ENCODE results near the gene CELA1.

The CELA1 gene

GRCh38 chr12:51346581-51346980 is at the start of gene CELA1:
CELA1 (minus strand) TSS chr12:51346679; CDS start chr12:51346638, 41 bp downstream.
- no peak for DNase-seq

DNA sequence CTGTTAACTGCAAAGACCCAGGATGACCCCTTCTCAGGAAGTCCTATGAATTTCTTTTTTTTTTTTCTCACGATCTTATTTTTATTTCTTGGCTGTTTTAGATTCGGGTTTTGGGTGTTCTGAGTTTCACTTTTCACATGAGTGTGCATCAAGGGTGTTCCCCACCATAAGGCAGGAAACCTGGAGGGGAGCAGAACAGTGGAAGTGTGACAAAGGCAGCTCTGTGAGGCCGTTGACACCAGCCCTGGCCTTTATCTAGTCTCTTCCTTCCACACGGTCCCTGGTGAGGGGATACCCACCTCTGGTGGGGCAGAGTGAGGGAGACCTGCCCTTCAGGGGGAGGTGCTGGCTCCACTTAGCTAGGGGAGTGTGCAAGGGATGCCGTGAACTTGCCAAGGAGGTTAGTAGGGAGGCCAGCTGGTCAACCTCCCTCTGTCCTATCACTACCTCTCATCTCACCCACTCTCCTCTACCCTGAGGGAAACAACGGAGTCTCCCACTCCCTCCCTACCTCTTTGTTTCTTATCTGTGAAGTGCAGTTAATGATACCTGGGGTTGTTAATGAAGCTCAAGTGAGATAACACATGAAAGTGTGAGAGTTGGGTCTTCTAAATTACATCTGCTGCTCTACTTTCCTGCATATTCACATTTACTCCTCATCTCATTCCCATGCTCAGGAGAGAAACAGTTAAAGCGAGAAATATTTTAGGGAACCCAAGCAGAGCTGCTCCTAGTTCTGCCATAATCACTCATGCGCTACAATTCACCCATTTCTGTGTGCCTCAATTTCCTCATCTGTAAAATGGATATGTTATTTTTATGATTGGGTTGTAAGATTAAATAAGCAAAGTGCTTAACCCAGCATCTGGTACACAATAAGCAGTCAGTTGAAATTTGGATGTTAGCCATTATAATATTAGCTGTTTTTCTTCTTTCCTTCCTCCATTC is 49.1 kb upstream of the CELA1 start:
- no peak for DNase-seq

- peak in 1 of 2 donors; percentile 32 for DNase-seq
Measured at GRCh38 chr12:51393676-51394545, 47.4 kb upstream of the CELA1 start.

- DNase-seq, result no peak
Measured at GRCh38 chr12:51392556-51393237, 46.2 kb upstream of the CELA1 start.

DNA sequence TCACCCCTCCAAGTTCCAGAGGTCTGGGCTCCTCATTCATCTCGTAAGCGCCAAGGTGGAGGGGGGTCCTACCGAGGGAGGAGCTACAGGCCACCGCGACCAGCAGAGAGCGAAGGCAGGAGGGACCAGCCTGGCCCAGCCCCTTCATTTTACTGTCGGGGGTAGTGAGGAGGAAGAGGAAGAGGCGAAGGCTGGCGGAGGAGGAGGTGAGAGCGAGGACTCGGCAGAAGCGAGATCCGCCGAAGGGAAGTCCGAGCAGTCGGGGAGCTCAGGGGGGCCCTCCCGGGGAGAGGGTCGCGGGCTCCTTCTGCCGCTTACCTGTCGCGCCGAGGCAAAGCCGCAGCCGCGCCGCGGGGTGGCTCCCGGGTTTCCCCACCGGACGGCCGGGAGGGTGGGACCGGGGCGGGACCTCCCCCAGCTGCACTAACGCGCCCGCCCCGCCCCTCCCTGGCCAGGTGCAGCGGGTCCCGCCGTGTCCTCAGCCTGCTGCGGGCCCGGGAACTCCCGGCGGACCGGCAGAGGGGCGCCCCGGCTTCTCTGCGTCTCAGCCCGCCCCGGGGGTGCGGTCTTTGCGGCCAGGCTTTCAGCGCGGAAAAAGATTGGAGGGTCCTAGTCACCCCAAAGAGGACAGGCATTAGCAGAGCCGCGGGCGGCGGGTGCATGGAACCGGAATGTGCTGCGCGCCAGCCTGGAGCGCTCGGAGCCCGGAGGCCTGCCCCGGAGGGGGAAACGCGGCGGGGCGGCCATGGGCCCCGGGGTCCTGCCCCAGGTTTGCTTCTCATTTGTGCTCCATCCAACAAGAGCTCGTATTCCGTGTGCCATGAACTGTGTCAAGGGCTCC is 45.0 kb upstream of the CELA1 start, which contains the start of gene GALNT6:
Gene GALNT6, minus strand, starts transcription at position 124 of the 841 bp plus-strand sequence. CDS start 11,625 bp downstream, outside the sequence.
- peak; percentile 43 to 61 for DNase-seq

DNA sequence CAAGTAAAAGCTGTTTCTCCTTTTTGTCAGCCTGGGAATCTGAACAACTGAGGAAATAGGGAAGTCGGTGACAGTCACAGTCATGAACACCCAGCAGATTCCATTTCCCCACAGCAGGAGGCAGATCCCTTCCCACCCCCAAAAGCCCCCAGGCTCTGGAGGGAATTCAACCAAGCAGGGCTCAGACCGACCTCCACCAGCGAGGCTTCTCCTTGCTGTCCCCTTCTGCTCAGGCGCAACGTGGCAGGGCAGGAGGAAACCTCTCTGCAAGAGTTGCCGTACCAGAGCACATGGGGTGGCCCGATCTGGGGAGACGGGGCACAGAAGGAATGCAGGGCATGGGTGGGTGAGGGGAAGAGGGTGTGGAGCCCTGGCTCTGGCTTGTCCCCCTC is 44.4 kb upstream of the CELA1 start:
- no peak for DNase-seq

DNA sequence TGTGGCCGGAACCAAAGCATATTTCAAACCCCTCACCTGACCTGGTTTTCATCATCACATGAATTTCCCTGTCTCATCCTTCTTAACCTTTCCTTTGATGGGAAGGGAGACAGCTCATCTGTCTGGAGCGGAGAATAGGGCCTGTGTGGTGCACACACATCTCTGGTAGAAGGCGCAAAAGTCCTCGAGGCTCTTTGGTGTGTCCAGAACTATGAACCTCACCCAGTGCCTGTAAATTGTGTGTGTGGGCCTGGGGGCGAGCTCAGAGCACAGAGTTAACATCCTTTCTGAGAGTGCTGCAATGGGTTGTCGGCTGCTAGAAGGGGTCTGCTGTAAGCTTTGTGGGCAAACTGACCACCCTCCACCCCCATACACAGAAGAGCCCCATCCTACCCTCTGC is 44.0 kb upstream of the CELA1 start:
- DNase-seq, result no peak

DNA sequence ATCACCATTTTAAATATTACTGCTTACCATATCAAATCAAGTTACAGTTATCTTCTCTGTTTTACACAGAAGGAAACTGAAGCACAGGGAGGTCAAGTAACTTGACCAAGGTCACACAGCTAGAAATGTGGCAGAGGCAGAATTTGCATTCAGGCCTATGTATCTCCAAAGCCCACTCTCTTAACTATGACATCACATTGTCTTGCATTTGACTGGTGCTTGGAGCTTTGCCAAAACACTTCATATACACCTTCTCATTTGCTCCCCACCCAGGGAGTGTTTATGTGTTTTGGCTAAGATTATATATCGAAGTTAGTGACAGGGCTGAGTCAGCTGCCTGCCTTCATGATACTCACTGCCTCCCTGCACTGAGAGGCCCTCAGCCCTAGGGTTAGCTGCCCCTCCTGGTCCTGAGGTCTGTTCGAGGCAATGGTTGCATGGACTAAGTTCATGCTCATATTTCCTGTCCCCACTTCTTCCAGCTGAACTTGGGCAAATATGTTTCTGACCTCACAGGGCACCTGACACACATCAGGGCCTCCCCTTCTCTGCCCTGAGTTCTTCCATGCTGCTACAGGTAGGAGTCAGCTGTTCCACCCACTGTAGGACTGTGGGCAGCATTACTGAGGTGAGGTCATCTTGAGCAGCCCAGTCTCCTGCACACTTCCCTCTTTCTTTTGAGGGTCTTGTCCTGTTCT is 43.0 kb upstream of the CELA1 start:
- DNase-seq, result no peak

GRCh38 chr12:51388846-51389245 is 42.4 kb upstream of the CELA1 start:
- DNase-seq, result no peak

DNA sequence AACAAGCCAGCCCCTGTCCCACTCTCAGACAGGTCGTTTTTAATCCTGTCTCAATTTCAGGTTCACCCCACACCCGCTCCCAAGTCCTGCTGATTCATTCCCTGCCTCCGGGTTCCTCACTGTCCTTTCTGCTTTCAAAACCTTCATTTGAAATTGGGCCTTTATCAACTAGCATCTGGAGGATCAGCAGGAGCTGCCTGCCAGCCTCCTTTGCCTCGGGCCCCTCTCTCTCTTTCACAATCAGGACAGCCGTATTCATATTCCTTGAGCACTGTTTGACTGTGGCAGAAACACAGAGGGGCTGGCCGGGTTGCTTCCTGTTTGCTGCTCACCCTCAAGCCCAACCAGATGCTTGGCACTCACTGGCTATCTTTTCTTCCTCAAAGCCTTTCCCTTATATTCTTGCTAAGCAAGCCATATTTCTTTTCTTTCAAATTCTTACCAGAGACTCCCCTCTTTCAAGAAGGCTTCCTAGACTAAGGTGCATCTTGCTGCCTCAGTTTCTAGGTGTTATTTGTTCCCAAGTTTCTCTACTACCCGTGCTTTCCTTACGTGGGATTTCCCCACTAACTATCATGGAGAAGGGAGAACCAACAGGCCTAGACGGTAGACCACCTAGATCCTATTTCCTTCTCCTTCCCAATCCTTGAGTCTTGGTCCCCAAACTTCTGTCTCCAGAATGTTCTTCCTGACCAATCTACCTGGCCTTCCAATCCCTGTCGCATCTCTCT is 41.8 kb upstream of the CELA1 start:
- no peak for DNase-seq

- DNase-seq, result no peak
Measured at GRCh38 chr12:51386351-51386750, 39.9 kb upstream of the CELA1 start.

DNA sequence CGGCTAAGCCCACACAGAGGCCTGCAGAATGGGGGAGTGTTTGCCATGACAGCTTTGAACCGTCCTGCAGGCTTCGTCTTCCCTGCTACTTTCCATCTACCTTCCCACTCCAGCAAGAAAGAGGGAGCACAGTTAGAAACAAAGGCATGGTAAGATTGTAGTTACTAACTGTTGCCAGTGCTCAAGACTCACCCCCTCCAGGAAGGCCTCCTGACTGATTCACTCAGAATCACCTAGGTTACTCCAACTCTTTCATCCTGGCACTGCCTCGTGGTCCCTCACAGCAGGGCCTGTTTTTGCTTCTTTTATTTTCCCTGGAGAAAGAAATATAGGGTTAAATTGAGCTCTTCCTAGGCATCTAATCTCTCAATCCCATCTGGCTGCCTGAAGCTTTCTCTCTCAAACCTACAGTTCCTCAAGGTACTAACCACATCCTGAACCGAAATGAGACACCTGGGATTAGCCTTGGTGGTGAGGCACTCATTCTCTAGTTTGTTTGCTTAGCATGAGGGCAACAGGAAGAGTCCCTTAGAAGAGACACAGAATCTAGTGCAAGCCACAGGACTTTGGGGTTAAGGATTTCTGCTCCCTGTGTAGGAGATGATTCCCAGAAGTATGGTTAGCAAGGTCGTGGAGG is 36.9 kb upstream of the CELA1 start:
- no peak for DNase-seq

DNA sequence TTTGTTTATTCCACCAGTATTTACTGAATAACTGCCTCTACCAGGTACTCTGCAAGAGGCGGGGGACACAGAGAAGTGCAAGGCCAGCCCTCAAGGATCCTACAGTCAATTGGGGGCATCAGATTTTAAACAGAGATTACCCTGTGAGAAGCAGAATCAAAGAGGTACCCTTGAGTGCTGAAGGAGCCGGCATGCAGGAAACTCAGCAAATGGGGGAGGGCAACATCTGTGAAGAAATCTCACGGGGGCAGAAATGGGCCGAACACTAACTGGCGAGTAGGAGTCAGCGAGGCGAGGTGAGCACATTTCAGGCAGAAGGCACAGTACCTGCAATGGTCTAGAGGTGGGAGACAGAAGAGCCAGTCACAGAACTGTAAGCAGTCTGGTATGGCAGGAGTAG is 35.7 kb upstream of the CELA1 start:
- no peak for DNase-seq

- no peak for DNase-seq
Measured at GRCh38 chr12:51381226-51382079, 35.0 kb upstream of the CELA1 start.

GRCh38 chr12:51379571-51379970 is 33.1 kb upstream of the CELA1 start:
- no peak for DNase-seq

DNA sequence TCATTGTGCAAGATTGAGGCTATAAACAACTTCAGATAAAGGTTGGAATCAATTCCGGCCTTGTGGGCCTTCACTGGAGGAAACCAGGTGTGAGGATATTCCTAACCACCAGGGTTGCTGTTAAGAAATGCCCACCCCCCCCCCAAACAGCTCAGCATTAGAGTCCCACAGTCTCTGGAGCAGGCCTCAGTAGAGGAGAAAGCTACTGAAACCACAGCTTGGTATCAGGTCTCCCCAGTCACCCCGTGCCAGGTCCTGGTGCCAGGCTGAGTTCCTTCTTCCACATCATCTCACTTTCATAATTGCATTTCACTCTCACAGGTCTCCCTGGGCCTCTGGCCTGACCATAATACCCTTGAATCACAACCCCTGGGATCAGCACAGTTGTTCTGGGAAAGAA is 32.3 kb upstream of the CELA1 start:
- no peak for DNase-seq

GRCh38 chr12:51377099-51377984 is 30.9 kb upstream of the CELA1 start:
- no peak for DNase-seq

- no peak for DNase-seq
Measured at GRCh38 chr12:51374856-51375255, 28.4 kb upstream of the CELA1 start.

Data from stimulated activated CD4-positive, alpha-beta T cell treated with anti-CD3 and anti-CD28 coated beads, Interleukin-2, amount 100 ng/mL, for 48 hours (primary cell).